GM12878 (cell line): ENCODE measurements around the gene PCDHGB2. TPM values are rescaled to one million over a fixed set of nuclear protein-coding genes. Genes with fewer than 3 reads are reported as not detected.

Experiments used
- ATAC-seq: fragments of 200-7000 bp; cut with Tn5 transposase; 3 replicates; pipeline ENCODE4 v1.9.1; 2020; ENCODE audit warnings: mild to moderate bottlenecking, moderate library complexity
- BruUV-seq: library from RNA; stranded (reverse); fragments of 400-500 nt; replicated peaks from 2 replicates; lab custom pipeline; 2021; lab: Mats Ljungman, UMichigan
- CTCF ChIA-PET: fragments of 300-600 bp; sonication (Branson Sonifier 250); formaldehyde crosslinking; extraction: SDS; loops from one replicate; lab custom pipeline; 2021; ENCODE audit warnings: inconsistent platforms; lab: Yijun Ruan, JAX
- POLR2A ChIA-PET: fragments of 350-600 bp; formaldehyde crosslinking; extraction: SDS; loops from one replicate; lab custom pipeline; 2021; ENCODE audit warnings: inconsistent platforms; lab: Charles Lee
- RAD21 ChIA-PET: fragments of 300-600 bp; sonication (Branson Sonifier 250); formaldehyde crosslinking; loops from one replicate; lab custom pipeline; 2023; ENCODE audit warnings: antibody characterized with exemption; ENCODE audit not compliant: unreplicated experiment; lab: Charles Lee
- SMC1A ChIA-PET: fragments of 300-600 bp; sonication (Branson Sonifier 250); formaldehyde crosslinking; loops from one replicate; lab custom pipeline; 2023; ENCODE audit not compliant: unreplicated experiment, uncharacterized antibody; lab: Charles Lee
- DNase-seq: peaks from one replicate; pipeline ENCODE4 v3.0.0-alpha.2; 2011; ENCODE audit warnings: low read depth, low spot score
- FAIRE-seq: peaks from 3 replicates; lab custom pipeline; 2011; peaks lifted over from hg19 to GRCh38; lab: Jason Lieb, UNC
- H2AFZ ChIP-seq: 2 replicates; pipeline ENCODE4 v1.6.0; 2011; ENCODE audit warnings: low read depth, low read length, control low read depth; ENCODE audit not compliant: control insufficient read depth
- H3K27ac ChIP-seq: 2 replicates; pipeline ENCODE4 v1.5.1; 2011; ENCODE audit warnings: control low read depth; ENCODE audit not compliant: control insufficient read depth, insufficient read depth
- H3K27me3 ChIP-seq, 2 experiments: replicated peaks in 1 of 2; 2 replicates each; pipeline versions ENCODE4 v1.6.0 to v1.6.1; 2011; ENCODE audit warnings: low read length in 1 of 2; ENCODE audit not compliant: control insufficient read depth in 2 of 2, insufficient read depth in 2 of 2
- H3K36me3 ChIP-seq, 2 experiments: 2 replicates each; pipeline ENCODE4 v1.5.1; 2011; ENCODE audit warnings: low read length in 1 of 2; ENCODE audit not compliant: control insufficient read depth in 2 of 2, insufficient read depth in 2 of 2
- H3K4me1 ChIP-seq: 2 replicates; pipeline ENCODE4 v1.6.1; 2011; ENCODE audit warnings: mild to moderate bottlenecking, low read length, moderate library complexity, mixed read lengths; ENCODE audit not compliant: control insufficient read depth, insufficient read depth
- H3K4me2 ChIP-seq: 2 replicates; pipeline ENCODE4 v1.6.0; 2011; ENCODE audit warnings: control low read depth; ENCODE audit not compliant: control insufficient read depth, insufficient read depth
- H3K4me3 ChIP-seq: fragments of 200-600 bp; sonication (generic); 2 replicates; pipeline ENCODE4 v1.5.1; 2016
- H3K79me2 ChIP-seq: 2 replicates; pipeline ENCODE4 v1.6.0; 2011; ENCODE audit warnings: low read length; ENCODE audit not compliant: control insufficient read depth, insufficient read depth
- H3K9ac ChIP-seq: 2 replicates; pipeline ENCODE4 v1.8.0; 2011; ENCODE audit warnings: low read length, control low read depth, mixed read lengths; ENCODE audit not compliant: control insufficient read depth, insufficient read depth
- H3K9me3 ChIP-seq: replicated peaks from 3 replicates; pipeline ENCODE4 v1.5.1; 2011; ENCODE audit warnings: mild to moderate bottlenecking, low read length; ENCODE audit not compliant: control insufficient read depth, insufficient read depth
- H4K20me1 ChIP-seq: 2 replicates; pipeline ENCODE4 v1.6.0; 2011; ENCODE audit not compliant: control insufficient read depth, insufficient read depth
- CHD1 ChIP-seq: IDR thresholded peaks from 2 replicates; pipeline ENCODE4 v1.6.1; 2012; ENCODE audit warnings: low read depth, low read length, improper control_type of control experiment
- HDAC2 ChIP-seq: fragments of 200-600 bp; sonication (generic); IDR thresholded peaks from 2 replicates; pipeline ENCODE4 v1.6.1; 2017
- KAT2A ChIP-seq: conservative IDR thresholded peaks from 2 replicates; pipeline ENCODE4 v1.6.1; 2011; ENCODE audit warnings: low read depth, low read length; ENCODE audit not compliant: control insufficient read depth
- NR2C2 ChIP-seq: IDR thresholded peaks from 2 replicates; pipeline ENCODE4 v1.6.1; 2011; ENCODE audit warnings: borderline replicate concordance, low read depth; ENCODE audit not compliant: control insufficient read depth, insufficient read length
- RCOR1 ChIP-seq: conservative IDR thresholded peaks from 2 replicates; pipeline ENCODE4 v1.6.1; 2012; ENCODE audit warnings: low read depth, low read length, improper control_type of control experiment
- TBL1XR1 ChIP-seq: IDR thresholded peaks from 2 replicates; pipeline ENCODE4 v1.6.1; 2012; ENCODE audit warnings: low read depth, low read length, improper control_type of control experiment
- ZBTB4 ChIP-seq: fragments of 450-650 bp; formaldehyde crosslinking; IDR thresholded peaks from 2 replicates; pipeline ENCODE4 v1.4.0; 2022; ENCODE audit warnings: mild to moderate bottlenecking, moderate library complexity
- WGBS: methylation state at CpG from one replicate; pipeline ENCODE4 v1.1.6; 2016; ENCODE audit warnings: low lambda C conversion rate; ENCODE audit not compliant: insufficient replicate concordance, insufficient coverage; ENCODE audit errors: missing lambda C conversion rate; 5-methylcytosine and 5-hydroxymethylcytosine counted together
- in situ Hi-C: fragments of 300-500 bp; cut with MboI; formaldehyde crosslinking; loops from 9 replicates; pipeline ENCODE4 v1.14.3; 2018; ENCODE audit warnings: mixed read lengths
- intact Hi-C: fragments of 100-400 bp; cut with micrococcal nuclease; formaldehyde crosslinking; loops from one replicate; pipeline ENCODE4 v1.14.2; 2022; ENCODE audit not compliant: unreplicated experiment
- polyA plus RNA-seq, 11 experiments: library from polyadenylated mRNA; depleted of rRNA in 4 of 11; unstranded in 6 of 11; stranded (reverse) in 5 of 11; fragments of >200 nt; fragmentation: Nextera tagmentation in 4 of 11; fragmentation: Illumina TruSeq in 1 of 11; extraction: Ambion mirVana in 4 of 11; extraction: Trizol in 1 of 11; gene quantifications; 1 replicate in 1 of 11; 2 replicates in 10 of 11; pipeline versions ENCODE4 v1.2.1 to v1.2.3, GENCODE V29; 2011 to 2016; ENCODE audit warnings: inconsistent platforms in 2 of 11, missing spikeins in 2 of 11, low read depth in 1 of 11
- total RNA-seq, 4 experiments: library from RNA; depleted of rRNA in 3 of 4; stranded (reverse); fragments of >200 nt in 3 of 4; fragmentation: Illumina TruSeq in 1 of 4; extraction: Trizol in 1 of 4; gene quantifications; 2 replicates each; pipeline versions ENCODE4 v1.2.1 to v1.2.3, GENCODE V29; 2013 to 2021
- TF ChIP-seq, protein P1 (sequence below): fragments of 150-350 bp; IDR thresholded peaks from 2 replicates; pipeline ENCODE4 v1.6.1; 2016; ENCODE audit warnings: low read depth, low read length

Gene PCDHGB2
- total and polyA plus RNA-seq, 10 of the 15 experiments (the other 5 are each of a cell fraction or from before 2014, with no cell fraction given), result 0.06 to 0.38 (median 0.19) TPM; not detected in 2

- Histone ChIP-seq H4K20me1 (no peaks in the 10 kb centered on the region), H3K4me2 (peak overlapping the region; percentile 68; the same call in 1 of the 2 replicates), H3K4me1 (no peaks in the 10 kb centered on the region), H3K9me3 (peaks cover 29% of the 10 kb centered on the region), H2AFZ (no peak overlapping the region), H3K4me3 (peak overlapping the region; percentile 81; the same call in 1 of the 2 replicates), H3K27me3 (no peaks in the 10 kb centered on the region), H3K79me2 (peaks cover 23% of the 10 kb centered on the region), H3K9ac (no peak overlapping the region), H3K36me3 (0 out of 4 replicates have a peak, but pooled peaks cover 0 to 4% of the 10 kb centered on the region in 2 experiments), H3K27ac (no peak overlapping the region)
- TF ChIP-seq, protein P1, sequence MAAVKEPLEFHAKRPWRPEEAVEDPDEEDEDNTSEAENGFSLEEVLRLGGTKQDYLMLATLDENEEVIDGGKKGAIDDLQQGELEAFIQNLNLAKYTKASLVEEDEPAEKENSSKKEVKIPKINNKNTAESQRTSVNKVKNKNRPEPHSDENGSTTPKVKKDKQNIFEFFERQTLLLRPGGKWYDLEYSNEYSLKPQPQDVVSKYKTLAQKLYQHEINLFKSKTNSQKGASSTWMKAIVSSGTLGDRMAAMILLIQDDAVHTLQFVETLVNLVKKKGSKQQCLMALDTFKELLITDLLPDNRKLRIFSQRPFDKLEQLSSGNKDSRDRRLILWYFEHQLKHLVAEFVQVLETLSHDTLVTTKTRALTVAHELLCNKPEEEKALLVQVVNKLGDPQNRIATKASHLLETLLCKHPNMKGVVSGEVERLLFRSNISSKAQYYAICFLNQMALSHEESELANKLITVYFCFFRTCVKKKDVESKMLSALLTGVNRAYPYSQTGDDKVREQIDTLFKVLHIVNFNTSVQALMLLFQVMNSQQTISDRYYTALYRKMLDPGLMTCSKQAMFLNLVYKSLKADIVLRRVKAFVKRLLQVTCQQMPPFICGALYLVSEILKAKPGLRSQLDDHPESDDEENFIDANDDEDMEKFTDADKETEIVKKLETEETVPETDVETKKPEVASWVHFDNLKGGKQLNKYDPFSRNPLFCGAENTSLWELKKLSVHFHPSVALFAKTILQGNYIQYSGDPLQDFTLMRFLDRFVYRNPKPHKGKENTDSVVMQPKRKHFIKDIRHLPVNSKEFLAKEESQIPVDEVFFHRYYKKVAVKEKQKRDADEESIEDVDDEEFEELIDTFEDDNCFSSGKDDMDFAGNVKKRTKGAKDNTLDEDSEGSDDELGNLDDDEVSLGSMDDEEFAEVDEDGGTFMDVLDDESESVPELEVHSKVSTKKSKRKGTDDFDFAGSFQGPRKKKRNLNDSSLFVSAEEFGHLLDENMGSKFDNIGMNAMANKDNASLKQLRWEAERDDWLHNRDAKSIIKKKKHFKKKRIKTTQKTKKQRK, result no peak
- no peak for TF ChIP-seq CHD1
- no peak for TF ChIP-seq KAT2A
- TF ChIP-seq TBL1XR1, result no peak
- no peak for TF ChIP-seq HDAC2
- no peak for TF ChIP-seq NR2C2
- no peak for TF ChIP-seq RCOR1
- no peak for TF ChIP-seq ZBTB4
- ChIA-PET SMC1A (interaction anchor here (1.0 to 2.2 kb wide), 2 partner anchors 19 to 50 kb away, joined by 3 to 5 read pairs; partner anchors contain the start of gene PCDHGB3), RAD21 (interaction anchor here (1.0 to 2.7 kb wide), 2 partner anchors 239 to 245 kb away, joined by 4 to 17 read pairs; no protein-coding TSS in a partner anchor), POLR2A (no interaction called here), CTCF (interaction anchor here (1.1 to 3.1 kb wide), 15 partner anchors 11 to 248 kb away, joined by 3 to 21 read pairs (median 5); partner anchors contain the start of genes PCDHGA1, PCDHGA10, PCDHGA11 and PCDHGB3)
- in situ Hi-C loops, result no loop called here
- FAIRE-seq (no peak), ATAC-seq (no peak), DNase-seq (no peak)
- 98% methylated on average over 6 of the region's 6 CpGs for WGBS
- BruUV-seq, result no TSS peak
- intact Hi-C loops, result no loop called here
These were observed 40.6 kb upstream of the PCDHGB2 start for GRCh38 chr5:141319202-141319601.
